ENCODE results near the gene CCDC43.

The CCDC43 gene

GRCh38 chr17:44627513-44628242 lies 61.9 kb downstream of the CCDC43 start:
- no peak for DNase-seq
